HG02840 (cell line): ENCODE data around the gene CPLANE2.

ENCODE experiments used
- ATAC-seq: cut with Tn5 transposase; IDR thresholded peaks from one replicate; pipeline ENCODE4 v1.9.1; 2021; ENCODE audit warnings: mild to moderate bottlenecking, moderate library complexity, moderate number of reproducible peaks; ENCODE audit not compliant: unreplicated experiment, low FRiP score

Gene CPLANE2

DNA sequence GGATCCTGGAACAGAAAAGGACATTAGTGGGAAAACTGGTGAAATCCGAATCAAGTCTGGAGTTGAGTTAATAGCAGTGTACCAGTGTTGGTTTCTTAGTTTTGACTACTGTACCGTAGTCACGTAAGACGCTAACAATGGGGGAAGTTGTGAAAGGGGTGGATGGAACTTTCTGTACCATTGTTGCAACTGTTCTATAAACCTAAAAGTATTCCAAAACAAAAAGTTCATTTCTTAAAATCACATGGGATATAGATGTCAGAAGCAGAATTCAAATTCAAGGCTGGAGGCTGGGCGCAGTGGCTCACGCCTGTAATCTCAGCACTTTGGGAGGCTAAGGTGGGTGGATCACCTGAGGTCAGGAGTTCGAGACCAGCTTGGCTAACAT, 41.5 kb downstream of the CPLANE2 start:
- no peak for ATAC-seq

DNA sequence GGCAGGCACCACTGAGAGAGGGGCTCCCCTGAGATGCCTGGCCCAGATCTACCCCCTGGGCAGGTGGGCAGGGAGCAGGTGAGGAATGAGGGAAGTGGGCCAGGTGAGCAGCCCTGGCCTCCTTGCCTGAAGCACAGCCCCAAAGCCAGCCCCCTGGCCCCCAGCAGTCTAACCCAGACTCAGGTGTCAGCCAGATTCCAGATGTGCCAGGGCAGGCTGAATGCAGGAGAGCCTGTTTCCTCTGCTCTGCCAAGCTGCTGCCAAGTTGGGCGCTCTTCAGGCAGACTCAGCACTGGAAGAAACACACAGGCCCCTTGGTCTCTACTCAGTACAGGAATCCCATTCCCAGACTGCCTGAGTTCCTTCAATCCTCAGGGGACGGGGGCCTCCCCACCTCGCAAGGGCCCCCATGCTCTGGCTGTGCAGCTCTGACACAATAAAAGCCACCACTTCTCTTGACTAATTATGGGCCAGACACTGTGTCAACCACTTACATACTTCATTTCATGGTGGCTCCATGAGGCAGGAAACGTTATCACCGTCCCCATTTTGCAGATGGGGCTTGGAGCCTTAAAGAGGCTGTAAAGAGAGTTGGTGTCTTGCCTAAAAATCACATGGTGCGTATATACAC, 45.0 kb downstream of the CPLANE2 start:
- ATAC-seq, result no peak

- no peak for ATAC-seq
Measured at GRCh38 chr1:16191309-16191708, 45.7 kb downstream of the CPLANE2 start.

DNA sequence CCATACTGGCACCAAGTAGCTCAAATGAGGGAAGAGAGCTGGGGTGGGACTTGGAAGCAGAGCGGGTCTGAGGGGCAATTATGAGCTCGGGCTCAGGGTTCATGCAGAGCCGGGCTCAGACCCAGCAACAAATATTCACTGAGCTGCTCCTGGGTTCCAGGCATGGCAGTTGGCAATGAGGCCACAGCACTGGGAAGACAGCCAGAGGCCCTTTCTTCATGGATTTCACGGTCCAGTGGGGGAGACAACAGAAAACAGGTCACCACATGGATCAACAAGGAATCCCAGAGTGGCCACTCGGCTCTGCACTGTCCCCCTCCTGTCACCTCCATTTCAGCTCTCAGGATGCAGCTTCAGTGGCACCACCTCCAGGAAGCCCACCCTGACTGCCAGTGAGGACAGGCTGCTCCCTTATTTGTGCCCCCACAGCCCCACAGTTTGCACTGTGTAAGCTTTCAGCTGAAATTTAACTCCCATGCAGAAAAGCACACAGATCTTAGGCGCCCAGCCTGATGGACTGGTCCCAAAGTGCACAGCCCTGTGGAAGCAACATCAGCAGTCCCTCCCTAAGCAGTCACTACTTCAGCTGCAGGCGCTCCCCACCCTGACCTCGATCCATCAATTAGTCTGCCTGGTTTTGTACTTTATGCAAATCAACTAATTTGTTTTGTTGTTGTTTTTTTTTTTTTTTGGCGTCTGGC, 46.9 kb downstream of the CPLANE2 start:
- no peak for ATAC-seq

DNA sequence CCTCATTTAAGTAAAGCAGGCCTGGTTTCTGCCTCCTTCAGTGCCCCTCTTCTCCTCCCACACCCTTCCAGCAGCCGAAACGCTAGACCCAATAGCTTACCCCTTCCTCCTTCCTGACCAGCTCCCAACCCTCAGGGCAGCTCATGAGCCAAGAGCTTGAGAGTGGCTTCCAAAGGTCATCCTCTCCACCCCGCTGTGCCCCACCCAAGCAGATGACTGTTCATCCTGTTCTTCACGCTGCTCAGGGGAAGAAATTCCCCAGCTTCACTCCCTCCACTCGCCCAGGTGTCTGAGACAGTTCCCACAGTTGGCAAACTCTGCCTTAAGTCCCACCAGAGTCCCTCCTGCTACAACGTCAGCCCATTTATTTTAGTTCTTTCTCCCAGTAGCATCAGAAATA, 48.0 kb downstream of the CPLANE2 start:
- no peak for ATAC-seq

GRCh38 chr1:16187748-16188401, 49.1 kb downstream of the CPLANE2 start:
- no peak for ATAC-seq

DNA sequence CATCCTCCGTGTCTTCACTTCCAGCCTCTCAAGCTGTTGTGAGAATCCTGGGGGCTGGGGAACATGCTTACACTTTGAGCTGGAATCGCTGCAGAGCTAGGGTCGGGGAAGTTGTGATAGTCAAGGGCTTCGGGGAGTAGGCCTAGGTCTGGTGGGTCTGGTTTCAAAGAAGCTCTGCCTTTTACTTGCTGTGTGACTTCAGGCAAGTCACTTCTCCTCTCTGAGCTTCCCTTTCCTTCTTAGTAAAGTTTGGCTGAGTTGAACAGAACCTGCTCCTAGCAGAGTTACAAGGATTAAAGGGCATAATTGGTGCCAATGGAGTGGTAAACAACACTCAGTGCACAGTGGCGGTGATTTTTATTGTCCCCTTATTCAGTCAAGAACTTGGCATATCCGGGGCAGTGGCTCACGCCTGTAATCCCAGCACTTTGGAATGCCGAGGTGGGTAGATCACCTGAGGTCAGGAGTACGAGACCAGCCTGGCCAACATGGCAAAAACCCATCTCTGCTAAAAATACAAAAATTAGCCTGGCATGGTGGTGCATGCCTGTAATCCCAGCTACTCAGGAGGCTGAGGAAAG, 50.2 kb downstream of the CPLANE2 start:
- no peak for ATAC-seq

GRCh38 chr1:16184557-16185303, 52.3 kb downstream of the CPLANE2 start:
- ATAC-seq, result no peak

- ATAC-seq, result no peak
Measured at GRCh38 chr1:16183765-16184556, 53.0 kb downstream of the CPLANE2 start.

GRCh38 chr1:16183179-16183578, 53.8 kb downstream of the CPLANE2 start:
- no peak for ATAC-seq

GRCh38 chr1:16181887-16182719, 54.9 kb downstream of the CPLANE2 start:
- ATAC-seq, result no peak
